Motor neuron (in vitro differentiated cells): ENCODE results near the gene PSPC1. TPM values are rescaled to one million over a fixed set of nuclear protein-coding genes. Genes with fewer than 3 reads are reported as not detected.
"Not testable (repeated sequence)": the region's sequence is repeated elsewhere in the genome, so short reads cannot be mapped to it uniquely, and the experiment has no call there.

ENCODE experiments used
- ATAC-seq, 8 experiments: fragments of 200-7000 bp; cut with Tn5 transposase; replicated peaks in 6 of 8; 2 replicates each; pipeline ENCODE4 v1.8.0; 2021; ENCODE audit warnings: mild to moderate bottlenecking in 8 of 8, moderate library complexity in 8 of 8
- H3K27ac ChIP-seq, 2 donors: fragments of 250-450 bp; sonication (Bioruptor Pico); 2 replicates each; pipeline ENCODE4 v1.9.0; 2021; ENCODE audit warnings: antibody characterized with exemption in 2 of 2, mild to moderate bottlenecking in 2 of 2, moderate library complexity in 1 of 2
- H3K4me1 ChIP-seq, 2 donors: fragments of 250-450 bp; sonication (Bioruptor Pico); replicated peaks in 1 of 2; 2 replicates each; pipeline ENCODE4 v1.6.1; 2021; ENCODE audit warnings: antibody characterized with exemption in 2 of 2, mild to moderate bottlenecking in 2 of 2, moderate library complexity in 1 of 2
- H3K4me3 ChIP-seq, 5 donors: fragments of 250-450 bp; sonication (Bioruptor Pico); 2 replicates each; pipeline ENCODE4 v1.9.0; 2021; ENCODE audit warnings: antibody characterized with exemption in 5 of 5, mild to moderate bottlenecking in 5 of 5, moderate library complexity in 4 of 5
- WGBS, 10 experiments: fragments of 450-650 bp; shearing (Covaris generic); methylation state at CpG; one replicate each; pipeline ENCODE4 v1.0.0; 2022; 5-methylcytosine and 5-hydroxymethylcytosine counted together
- in situ Hi-C, 9 experiments: fragments of 400-800 bp; cut with MboI; loops; one replicate each; pipeline ENCODE4 v1.15.0; 2021; ENCODE audit warnings: low sequenced_read_pairs in 9 of 9, low pct_unique_long_range_greater_than_20kb in 2 of 9; ENCODE audit not compliant: unreplicated experiment in 9 of 9
- total RNA-seq, 8 experiments: library from RNA; unstranded; fragments of 300-600 nt; gene quantifications; 2 replicates each; pipeline versions ENCODE4 v1.2.3 to v1.2.4, GENCODE V29; 2022

PSPC1 gene
- total RNA-seq, 8 experiments from 2014 or later = 46.0 to 103 (median 49.2) TPM

GRCh38 chr13:19737844-19738557 lies 44.7 kb downstream of the PSPC1 start:
- 50 to 100% (median 90%) methylated on average over 1 to 4 of the region's 4 CpGs; no CpG with 5 or more reads in 1 of the 10 experiments for WGBS, 10 experiments
- H3K4me1 ChIP-seq = no peaks in the 10 kb centered on the region
- in situ Hi-C loops = no loop called here

GRCh38 chr13:19726611-19727010 lies 56.1 kb downstream of the PSPC1 start:
- in situ Hi-C loops = no loop called here
- Histone ChIP-seq H3K4me3 (no peak overlapping the region), H3K4me1 (no peaks in the 10 kb centered on the region), H3K27ac (no peak overlapping the region)
- WGBS, 10 experiments = 86 to 100% (median 100%) methylated on average over 1 of the region's 1 CpG; no CpG with 5 or more reads in 5 of the 10 experiments
- no peak for ATAC-seq

More at GRCh38 chr13:19737844-19738557, 44.7 kb downstream of the PSPC1 start:
- no peak for ATAC-seq
- Histone ChIP-seq H3K4me3 (no peak overlapping the region), H3K27ac (no peak overlapping the region)

DNA sequence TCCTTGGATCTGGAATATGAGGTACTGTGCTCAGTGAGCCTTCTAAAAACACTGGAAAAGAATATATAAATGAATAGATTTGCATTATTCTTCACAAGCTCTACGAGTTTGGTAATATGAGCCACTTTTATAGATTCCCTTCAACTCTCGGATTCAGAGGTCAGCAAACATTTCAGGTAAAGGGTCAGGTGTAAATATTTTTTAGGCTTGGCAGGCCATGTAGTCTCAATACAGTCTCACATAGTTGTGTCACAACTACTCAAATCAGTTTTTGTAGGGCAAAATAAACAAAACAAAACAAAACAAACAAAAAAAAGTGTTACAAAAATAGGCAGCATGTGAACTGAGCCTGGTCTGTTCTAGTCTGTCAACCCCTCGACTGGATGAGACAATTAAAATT lies 57.4 kb downstream of the PSPC1 start:
- Histone ChIP-seq H3K4me3 (no peak overlapping the region), H3K4me1 (no peaks in the 10 kb centered on the region), H3K27ac (no peak overlapping the region)
- in situ Hi-C loops = no loop called here
- WGBS, 10 experiments = 62 to 100% (median 95%) methylated on average over 1 to 3 of the region's 3 CpGs
- ATAC-seq = no peak

DNA sequence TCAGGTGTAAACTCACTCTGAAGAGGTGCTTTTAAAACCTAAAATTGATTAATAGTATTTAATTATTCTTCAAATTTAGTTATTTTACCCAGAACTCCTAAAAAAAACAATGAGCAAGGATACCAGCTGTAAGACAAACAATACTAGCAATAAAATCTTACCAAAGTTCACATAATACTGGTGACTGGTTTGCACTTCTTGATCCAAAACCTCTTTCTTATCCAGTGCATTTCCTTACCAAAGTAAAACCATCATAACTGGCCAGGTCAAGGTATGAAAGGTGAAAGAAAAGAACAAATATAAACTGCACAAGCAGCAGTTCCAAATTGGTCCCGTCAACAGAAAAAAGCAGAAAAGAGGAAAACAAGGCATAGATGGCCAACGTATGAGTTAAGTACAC lies 62.7 kb downstream of the PSPC1 start:
- 76 to 100% (median 95%) methylated on average over 1 to 2 of the region's 2 CpGs; no CpG with 5 or more reads in 1 of the 10 experiments for WGBS, 10 experiments
- in situ Hi-C loops = no loop called here
- ATAC-seq = no peak
- Histone ChIP-seq H3K4me3 (no peak overlapping the region), H3K4me1 (no peaks in the 10 kb centered on the region), H3K27ac (no peak overlapping the region)

DNA sequence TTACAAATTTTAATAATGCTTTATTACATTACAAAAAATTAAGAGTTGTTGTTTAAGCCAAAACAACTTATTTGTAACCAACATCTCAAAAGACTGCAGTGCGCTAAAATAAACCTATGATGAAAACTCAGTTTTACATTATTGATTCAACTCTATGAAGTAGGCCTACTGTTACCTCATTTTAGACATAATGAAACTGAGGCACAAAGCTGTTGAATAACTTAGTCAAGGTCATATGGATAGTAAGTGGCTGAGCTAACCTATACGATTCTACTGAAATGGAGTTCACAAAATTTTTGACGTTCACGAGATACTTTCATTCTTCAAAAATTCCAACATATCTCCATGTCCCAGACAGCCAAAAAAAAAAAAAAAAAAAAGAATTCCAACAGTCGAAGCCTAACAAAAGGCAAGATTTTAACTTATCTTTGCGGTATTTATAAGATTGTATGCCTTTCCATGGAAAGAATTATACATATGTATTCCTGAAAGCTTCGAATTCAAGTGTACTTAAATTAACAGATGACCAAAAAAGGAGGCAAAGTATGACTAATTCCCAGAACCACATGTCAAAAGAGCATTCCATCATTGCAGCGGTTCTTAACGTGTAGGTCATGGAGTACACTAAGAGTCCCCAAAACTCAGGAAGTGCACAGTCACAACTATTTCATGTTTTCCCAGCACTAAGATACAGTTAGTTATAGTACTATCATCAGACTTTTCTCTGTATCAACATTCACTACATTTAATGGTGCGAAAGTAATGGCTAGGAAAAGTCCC lies 69.4 kb downstream of the PSPC1 start:
- 33 to 96% (median 76%) methylated on average over 2 to 10 of the region's 10 CpGs for WGBS, 10 experiments
- Histone ChIP-seq H3K27ac (no peak overlapping the region), H3K4me1 (no peaks in the 10 kb centered on the region), H3K4me3 (no peak overlapping the region)
- peak in 2 of 8 experiments; percentile 23 to 39 for ATAC-seq
- in situ Hi-C loops = no loop called here

DNA sequence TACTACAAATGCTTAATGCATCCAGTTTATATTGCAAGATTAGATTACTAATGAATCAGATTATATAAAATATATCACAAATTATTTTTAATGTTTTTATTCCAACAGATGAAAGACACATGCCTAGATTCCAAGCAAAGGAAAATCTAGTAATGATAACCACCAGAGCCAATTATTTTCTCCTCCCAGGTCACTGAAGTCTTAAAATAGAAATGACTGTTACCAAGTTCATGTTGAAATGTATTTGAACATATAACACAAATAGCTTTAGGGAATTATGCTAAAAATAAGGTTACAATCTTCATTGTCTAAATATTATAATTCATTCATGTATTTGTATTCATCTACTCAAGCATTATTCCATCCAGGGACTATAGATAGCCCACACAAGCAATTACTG lies 73.0 kb downstream of the PSPC1 start:
- H3K4me1 ChIP-seq, H3K4me3 ChIP-seq, H3K27ac ChIP-seq, in situ Hi-C loops: not testable (repeated sequence)
- ATAC-seq = peak in 1 of 8 experiments; percentile 74

DNA sequence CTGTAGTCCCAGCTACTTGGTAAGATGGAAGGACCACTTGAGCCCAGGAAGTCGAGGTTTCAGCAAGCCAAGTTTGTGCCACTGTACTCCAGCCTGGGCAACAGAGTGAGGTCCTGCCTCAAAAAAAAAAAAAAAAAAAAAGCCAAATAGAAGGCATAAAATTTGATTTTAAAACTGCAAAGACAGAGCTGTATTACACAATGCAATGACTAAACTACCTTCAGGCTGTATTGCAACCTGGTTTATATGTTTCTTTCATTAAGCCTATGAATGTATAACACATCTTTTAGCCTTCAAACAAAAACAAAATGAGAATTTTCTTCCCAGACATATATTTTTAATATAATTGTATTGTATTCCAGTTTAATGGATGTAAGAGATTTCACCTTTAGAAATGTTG lies 73.7 kb downstream of the PSPC1 start:
- H3K27ac ChIP-seq, in situ Hi-C loops, ATAC-seq, H3K4me1 ChIP-seq, H3K4me3 ChIP-seq: not testable (repeated sequence)
- WGBS, 10 experiments = 94 to 100% (median 100%) methylated on average over 1 of the region's 1 CpG; no CpG with 5 or more reads in 4 of the 10 experiments

DNA sequence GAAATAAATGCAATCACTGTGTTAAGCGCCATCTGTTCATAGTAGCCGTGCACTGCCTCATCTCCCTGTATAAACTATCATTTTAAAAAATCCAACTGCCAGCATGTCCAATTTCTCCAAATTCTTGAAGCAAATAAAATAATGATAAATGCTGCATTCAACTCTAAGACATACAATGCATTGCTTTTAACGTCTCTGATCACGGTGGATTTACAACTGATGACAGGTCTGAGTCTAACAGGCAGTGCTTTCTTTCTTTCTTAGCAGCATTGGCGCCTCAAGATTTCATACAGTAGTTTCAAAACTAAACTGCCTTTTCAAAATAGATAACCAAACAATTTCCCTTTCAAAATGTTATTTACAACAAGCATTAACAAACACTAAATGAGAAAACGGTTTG lies 78.5 kb downstream of the PSPC1 start:
- H3K4me1 ChIP-seq, H3K27ac ChIP-seq, ATAC-seq, H3K4me3 ChIP-seq, in situ Hi-C loops: not testable (repeated sequence)
- WGBS, 10 experiments = 71 to 96% (median 86%) methylated on average over 2 to 6 of the region's 6 CpGs

DNA sequence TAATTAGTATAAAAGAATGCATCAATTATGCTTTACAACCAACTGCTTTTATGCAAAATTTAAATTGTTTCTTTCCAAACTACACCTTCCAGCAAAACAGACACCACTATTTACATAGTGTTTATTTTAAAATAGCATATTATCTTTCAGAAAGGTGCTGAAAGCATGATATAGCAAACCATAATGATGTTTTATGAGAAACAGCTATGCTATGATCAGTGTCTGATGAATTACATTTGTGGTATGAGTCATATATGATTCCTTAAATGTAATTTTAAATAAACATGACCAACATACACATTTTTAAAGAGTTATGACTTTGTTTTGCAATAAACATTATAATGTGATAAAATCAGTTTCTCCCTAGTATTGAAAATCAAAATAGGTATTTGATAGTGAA lies 81.1 kb downstream of the PSPC1 start:
- H3K4me1 ChIP-seq, H3K27ac ChIP-seq, in situ Hi-C loops, H3K4me3 ChIP-seq: not testable (repeated sequence)
- peak in 1 of 8 experiments; percentile 63 for ATAC-seq

DNA sequence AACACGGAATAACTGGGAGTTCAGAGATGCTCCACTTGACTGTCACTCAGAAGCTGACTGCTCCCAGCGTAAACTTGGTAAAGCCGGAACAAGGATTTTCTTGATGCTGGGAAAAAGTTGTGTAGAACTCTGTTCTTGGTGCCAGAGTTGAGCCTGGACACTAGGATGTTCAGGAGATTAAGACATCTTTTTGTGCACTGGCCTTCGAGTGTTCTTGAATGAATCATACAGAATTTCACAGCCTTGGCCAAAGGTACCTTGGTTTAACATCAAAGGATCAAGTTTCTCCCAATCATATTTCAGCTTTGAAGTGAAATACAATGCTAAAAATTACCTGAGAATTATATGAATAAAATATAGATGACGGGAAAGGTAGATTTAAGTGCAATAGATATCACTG lies 81.8 kb downstream of the PSPC1 start:
- 75 to 100% (median 93%) methylated on average over 1 to 2 of the region's 5 CpGs; no CpG with 5 or more reads in 7 of the 10 experiments for WGBS, 10 experiments
- H3K4me1 ChIP-seq, ATAC-seq, H3K4me3 ChIP-seq, in situ Hi-C loops, H3K27ac ChIP-seq: not testable (repeated sequence)

DNA sequence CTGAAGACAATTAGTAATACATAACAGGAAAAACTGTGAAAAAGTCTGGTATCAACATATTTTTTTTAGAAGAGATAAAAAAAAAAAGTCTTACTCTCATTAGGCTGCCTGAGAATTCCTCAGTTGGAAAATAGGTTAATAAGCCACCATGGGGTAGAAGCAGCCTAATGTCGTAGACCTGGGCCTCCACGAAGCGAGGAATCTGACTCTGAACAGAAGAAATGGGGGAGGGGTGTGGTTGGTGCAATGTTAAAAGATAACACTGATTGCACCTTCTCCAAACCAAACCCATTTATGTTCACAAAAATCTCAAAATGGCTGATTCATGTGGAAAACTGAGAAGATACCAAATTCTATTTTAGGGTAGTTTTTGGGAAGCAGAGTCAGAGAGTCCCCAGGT lies 86.9 kb downstream of the PSPC1 start:
- H3K4me3 ChIP-seq = no peak overlapping the region
- no peak overlapping the region for H3K27ac ChIP-seq
- ATAC-seq = no peak
- in situ Hi-C loops = no loop called here
- 38 to 100% (median 56%) methylated on average over 1 to 3 of the region's 3 CpGs; no CpG with 5 or more reads in 1 of the 10 experiments for WGBS, 10 experiments
- no peaks in the 10 kb centered on the region for H3K4me1 ChIP-seq

GRCh38 chr13:19695428-19695827 lies 87.3 kb downstream of the PSPC1 start:
- no peak for ATAC-seq
- Histone ChIP-seq H3K4me1 (no peaks in the 10 kb centered on the region), H3K4me3 (no peak overlapping the region)

GRCh38 chr13:19691447-19691846 lies 91.3 kb downstream of the PSPC1 start:
- H3K27ac ChIP-seq, in situ Hi-C loops, H3K4me3 ChIP-seq, ATAC-seq, H3K4me1 ChIP-seq: not testable (repeated sequence)
- 88 to 100% (median 96%) methylated on average over 1 to 8 of the region's 8 CpGs; no CpG with 5 or more reads in 1 of the 10 experiments for WGBS, 10 experiments

More at GRCh38 chr13:19695428-19695827, 87.3 kb downstream of the PSPC1 start:
- WGBS, 10 experiments = 40 to 100% (median 73%) methylated on average over 1 of the region's 1 CpG; no CpG with 5 or more reads in 2 of the 10 experiments
- H3K27ac ChIP-seq = no peak overlapping the region
- in situ Hi-C loops = no loop called here
